Body of pancreas (tissue), 4 donors: ENCODE results near the gene CCL3.
"Not testable (repeated sequence)": the region's sequence is repeated elsewhere in the genome, so short reads cannot be mapped to it uniquely, and the experiment has no call there.

Experiments used
- CTCF ChIP-seq, 7 experiments: fragments of 450-650 bp in 4 of 7; fragments of 200-600 bp in 3 of 7; sonication (generic) in 3 of 7; IDR thresholded peaks; one replicate each; pipeline ENCODE4 v1.5.1; 2016 to 2019; ENCODE audit warnings: antibody characterized with exemption in 7 of 7
- POLR2A ChIP-seq, 3 donors: fragments of 450-650 bp; IDR thresholded peaks; one replicate each; pipeline ENCODE4 v1.6.1; 2016; ENCODE audit warnings: antibody characterized with exemption in 3 of 3, mild to moderate bottlenecking in 2 of 3

GRCh38 chr17:36081681-36082471 lies 8.1 kb downstream of the CCL3 start:
- TF ChIP-seq POLR2A, CTCF (IDR thresholded peaks at IDR 0.05): not testable (repeated sequence)
